Thyroid gland (tissue), 4 donors: ENCODE measurements around the gene PHPT1.
"Not testable (repeated sequence)": the region's sequence is repeated elsewhere in the genome, so short reads cannot be mapped to it uniquely, and the experiment has no call there.

Experiments
- CTCF ChIP-seq, 6 experiments: fragments of 200-600 bp in 3 of 6; fragments of 450-650 bp in 3 of 6; sonication (generic) in 3 of 6; IDR thresholded peaks; one replicate each; pipeline ENCODE4 v1.5.1; 2016 to 2019; ENCODE audit warnings: antibody characterized with exemption in 6 of 6, mild to moderate bottlenecking in 2 of 6, inconsistent platforms in 1 of 6, moderate library complexity in 1 of 6
- POLR2A ChIP-seq, 2 donors: fragments of 450-650 bp; IDR thresholded peaks; one replicate each; pipeline ENCODE4 v1.6.1; 2017; ENCODE audit warnings: antibody characterized with exemption in 2 of 2, mild to moderate bottlenecking in 2 of 2, moderate library complexity in 1 of 2

- peak in 5 of 6 experiments; percentile 52 to 72 (median 63) for TF ChIP-seq CTCF (IDR thresholded peaks at IDR 0.05)
- not testable (repeated sequence) for TF ChIP-seq POLR2A (IDR thresholded peaks at IDR 0.05)
These were observed 5.1 kb upstream of the PHPT1 start for GRCh38 chr9:136843801-136844740.
